22Rv1 (cell line): ENCODE data around the gene COP1.

ENCODE experiments used
- ZFX ChIP-seq: fragments of 450-650 bp; IDR thresholded peaks from 2 replicates; pipeline ENCODE4 v1.6.1; 2017; ENCODE audit warnings: antibody characterized with exemption, borderline replicate concordance
- TF ChIP-seq, protein P1 (sequence below): fragments of 450-650 bp; IDR thresholded peaks from 2 replicates; pipeline ENCODE4 v1.5.1; 2017; ENCODE audit warnings: mild to moderate bottlenecking

DNA sequence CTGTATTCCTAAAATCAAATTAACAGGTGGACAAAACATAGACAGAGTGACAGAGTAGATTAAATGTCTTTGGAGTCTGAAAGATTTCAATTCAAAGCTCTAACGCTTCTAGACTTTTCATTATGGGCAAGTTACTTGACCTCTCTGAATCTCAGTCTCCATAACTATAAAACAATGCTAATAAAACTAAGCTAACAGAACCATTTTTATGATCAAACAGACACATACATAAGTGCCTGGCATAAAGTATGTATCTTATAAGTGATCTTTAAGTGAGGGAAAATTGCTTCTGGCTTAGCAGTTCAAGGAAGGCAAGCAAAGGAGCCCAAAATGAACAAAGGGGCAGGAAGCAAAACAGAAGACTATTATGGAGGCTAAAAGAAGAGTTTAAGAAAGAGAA, 246.9 kb downstream of the COP1 start:
- TF ChIP-seq, protein P1, sequence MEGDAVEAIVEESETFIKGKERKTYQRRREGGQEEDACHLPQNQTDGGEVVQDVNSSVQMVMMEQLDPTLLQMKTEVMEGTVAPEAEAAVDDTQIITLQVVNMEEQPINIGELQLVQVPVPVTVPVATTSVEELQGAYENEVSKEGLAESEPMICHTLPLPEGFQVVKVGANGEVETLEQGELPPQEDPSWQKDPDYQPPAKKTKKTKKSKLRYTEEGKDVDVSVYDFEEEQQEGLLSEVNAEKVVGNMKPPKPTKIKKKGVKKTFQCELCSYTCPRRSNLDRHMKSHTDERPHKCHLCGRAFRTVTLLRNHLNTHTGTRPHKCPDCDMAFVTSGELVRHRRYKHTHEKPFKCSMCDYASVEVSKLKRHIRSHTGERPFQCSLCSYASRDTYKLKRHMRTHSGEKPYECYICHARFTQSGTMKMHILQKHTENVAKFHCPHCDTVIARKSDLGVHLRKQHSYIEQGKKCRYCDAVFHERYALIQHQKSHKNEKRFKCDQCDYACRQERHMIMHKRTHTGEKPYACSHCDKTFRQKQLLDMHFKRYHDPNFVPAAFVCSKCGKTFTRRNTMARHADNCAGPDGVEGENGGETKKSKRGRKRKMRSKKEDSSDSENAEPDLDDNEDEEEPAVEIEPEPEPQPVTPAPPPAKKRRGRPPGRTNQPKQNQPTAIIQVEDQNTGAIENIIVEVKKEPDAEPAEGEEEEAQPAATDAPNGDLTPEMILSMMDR: no peak
- no peak for TF ChIP-seq ZFX
